Measurements from ENCODE around the gene TMEM164.

DNA sequence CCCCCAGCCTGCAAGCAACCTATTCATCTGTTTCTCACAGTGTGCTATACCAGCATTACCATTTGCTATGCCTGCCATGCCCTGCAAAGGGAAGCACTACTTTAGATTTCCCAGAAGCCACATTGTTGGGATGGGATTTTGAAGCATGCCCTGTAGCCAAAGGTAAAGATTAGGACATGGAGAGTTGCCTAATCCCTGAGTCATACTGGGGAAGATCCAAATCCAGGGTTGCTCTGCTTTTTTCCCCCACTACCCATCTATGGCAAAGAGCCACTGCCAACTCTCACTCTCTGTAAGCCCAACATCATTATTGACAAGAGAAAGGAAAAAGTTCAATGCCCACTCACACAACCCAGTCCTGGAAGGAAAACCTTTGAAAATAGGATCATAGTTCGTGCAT, 36.7 kb upstream of the TMEM164 start:
- TF ChIP-seq, protein P1, sequence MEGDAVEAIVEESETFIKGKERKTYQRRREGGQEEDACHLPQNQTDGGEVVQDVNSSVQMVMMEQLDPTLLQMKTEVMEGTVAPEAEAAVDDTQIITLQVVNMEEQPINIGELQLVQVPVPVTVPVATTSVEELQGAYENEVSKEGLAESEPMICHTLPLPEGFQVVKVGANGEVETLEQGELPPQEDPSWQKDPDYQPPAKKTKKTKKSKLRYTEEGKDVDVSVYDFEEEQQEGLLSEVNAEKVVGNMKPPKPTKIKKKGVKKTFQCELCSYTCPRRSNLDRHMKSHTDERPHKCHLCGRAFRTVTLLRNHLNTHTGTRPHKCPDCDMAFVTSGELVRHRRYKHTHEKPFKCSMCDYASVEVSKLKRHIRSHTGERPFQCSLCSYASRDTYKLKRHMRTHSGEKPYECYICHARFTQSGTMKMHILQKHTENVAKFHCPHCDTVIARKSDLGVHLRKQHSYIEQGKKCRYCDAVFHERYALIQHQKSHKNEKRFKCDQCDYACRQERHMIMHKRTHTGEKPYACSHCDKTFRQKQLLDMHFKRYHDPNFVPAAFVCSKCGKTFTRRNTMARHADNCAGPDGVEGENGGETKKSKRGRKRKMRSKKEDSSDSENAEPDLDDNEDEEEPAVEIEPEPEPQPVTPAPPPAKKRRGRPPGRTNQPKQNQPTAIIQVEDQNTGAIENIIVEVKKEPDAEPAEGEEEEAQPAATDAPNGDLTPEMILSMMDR (IDR thresholded peaks at IDR 0.05), result no peak
- TF ChIP-seq POLR2A (IDR thresholded peaks at IDR 0.05), result no peak
